HL-60 (cell line): Measurements from ENCODE around the gene ATP5PB.

Experiments
- CTCF ChIP-seq: IDR thresholded peaks from one replicate; pipeline ENCODE4 v1.5.1; 2011; ENCODE audit warnings: low read length, control low read depth, inconsistent platforms; ENCODE audit not compliant: insufficient read depth
- POLR2AphosphoS5 ChIP-seq: IDR thresholded peaks from 2 replicates; pipeline ENCODE4 v1.6.1; 2012; ENCODE audit warnings: low read depth
- REST ChIP-seq: IDR thresholded peaks from 2 replicates; pipeline ENCODE4 v1.6.1; 2012; ENCODE audit warnings: low read depth; ENCODE audit not compliant: insufficient replicate concordance
- SPI1 ChIP-seq: IDR thresholded peaks from 2 replicates; pipeline ENCODE4 v1.6.1; 2012; ENCODE audit warnings: low read depth, mild to moderate bottlenecking, borderline replicate concordance

DNA sequence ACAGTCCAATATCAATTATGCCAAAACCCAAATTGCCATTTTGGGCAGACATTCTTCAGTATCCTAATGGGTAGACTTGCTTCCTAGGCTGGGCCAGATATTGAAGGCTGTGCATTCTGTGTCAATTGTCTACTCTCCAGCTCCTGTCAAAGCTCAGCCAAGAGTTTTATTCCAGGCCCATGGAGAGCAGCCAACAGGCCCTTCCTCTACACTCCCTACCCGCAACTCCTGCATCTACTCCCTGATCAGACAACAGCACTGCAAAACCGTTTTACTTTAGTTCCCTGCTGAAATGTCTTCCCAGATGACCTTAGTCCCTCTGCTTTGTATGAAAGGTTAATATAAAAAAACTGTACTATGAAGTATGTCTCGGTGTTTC lies 60.7 kb downstream of the ATP5PB start:
- TF ChIP-seq REST (no peak), CTCF (no peak), POLR2AphosphoS5 (no peak), SPI1 (no peak)
